Fibroblast of skin of scalp (primary cell): ENCODE data around the gene MICAL3.

Experiments used
- DNase-seq: peaks from one replicate; pipeline ENCODE4 v3.0.0-alpha.2; 2013

Gene MICAL3

GRCh38 chr22:17910561-17911311, 113.6 kb downstream of the MICAL3 start:
- peak; percentile 89 for DNase-seq

DNA sequence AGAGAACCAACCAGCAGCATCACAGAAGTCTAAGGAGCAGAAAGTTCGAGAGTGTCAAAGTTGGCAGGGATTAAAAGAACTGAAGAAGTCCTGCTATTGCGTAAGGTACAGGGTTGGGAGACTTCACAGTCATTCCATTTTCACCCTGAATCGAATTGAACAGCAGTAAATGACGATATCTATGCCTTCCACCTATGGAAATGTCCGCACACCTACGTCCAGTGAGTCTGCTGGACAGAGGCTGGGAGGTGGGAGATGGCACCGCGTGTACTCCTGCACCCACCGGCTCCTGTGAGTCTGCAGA, 116.7 kb downstream of the MICAL3 start:
- DNase-seq, result no peak

- DNase-seq, result no peak
These were observed 117.2 kb downstream of the MICAL3 start for GRCh38 chr22:17906978-17907747.

DNA sequence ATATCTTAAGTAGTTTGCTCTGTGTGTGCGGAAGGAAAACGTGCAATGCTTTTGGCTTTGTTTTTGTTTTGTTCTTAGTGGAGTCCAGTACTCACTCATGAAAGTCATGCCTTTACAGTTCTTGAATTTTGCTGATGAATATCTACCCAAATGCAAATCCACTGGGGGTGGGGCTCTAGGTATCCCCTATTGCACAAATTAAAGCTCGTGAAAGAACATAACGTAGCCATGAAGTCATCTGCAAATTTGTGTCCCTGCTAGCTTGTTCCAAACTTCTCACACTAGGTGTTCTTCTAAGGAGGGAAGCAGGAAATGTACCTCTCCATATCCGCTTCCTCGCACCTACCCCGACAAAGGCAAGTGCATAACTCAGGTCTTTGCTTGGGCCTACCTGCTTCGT, 118.9 kb downstream of the MICAL3 start:
- no peak for DNase-seq

DNA sequence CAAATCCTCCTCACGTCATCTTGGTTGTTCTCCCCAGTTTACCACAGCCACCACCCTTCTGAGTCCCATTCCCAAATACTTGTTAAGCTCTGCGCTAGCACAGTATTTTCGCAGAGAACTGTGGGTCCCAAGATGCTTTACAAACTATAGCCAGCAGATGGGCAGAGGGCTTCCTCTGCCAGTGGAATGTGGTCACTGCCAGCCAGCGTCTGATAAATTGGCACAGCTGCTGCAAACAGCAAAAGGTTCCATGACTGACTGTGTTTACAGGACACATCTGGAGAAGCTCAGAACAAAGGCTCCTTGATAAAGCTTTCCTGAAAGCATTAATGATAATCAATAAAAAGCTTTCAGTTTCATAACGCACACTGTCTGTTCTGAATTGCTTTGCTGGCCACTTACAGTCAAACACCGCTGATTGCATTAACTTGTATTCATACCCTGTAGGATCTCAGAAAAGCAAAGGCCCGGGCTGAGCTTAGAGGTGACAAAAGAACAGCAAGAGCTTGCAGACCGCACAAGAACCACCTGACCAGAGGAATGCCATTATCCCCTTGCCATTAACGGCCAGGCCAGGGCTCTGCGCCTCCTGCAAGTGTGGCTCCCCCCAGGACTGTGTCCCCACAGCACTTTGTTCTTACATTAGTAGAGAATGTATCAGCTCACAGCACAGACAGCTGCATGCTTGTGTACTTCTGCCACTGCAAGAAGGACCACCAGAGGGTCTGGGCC, 120.6 kb downstream of the MICAL3 start:
- no peak for DNase-seq

DNA sequence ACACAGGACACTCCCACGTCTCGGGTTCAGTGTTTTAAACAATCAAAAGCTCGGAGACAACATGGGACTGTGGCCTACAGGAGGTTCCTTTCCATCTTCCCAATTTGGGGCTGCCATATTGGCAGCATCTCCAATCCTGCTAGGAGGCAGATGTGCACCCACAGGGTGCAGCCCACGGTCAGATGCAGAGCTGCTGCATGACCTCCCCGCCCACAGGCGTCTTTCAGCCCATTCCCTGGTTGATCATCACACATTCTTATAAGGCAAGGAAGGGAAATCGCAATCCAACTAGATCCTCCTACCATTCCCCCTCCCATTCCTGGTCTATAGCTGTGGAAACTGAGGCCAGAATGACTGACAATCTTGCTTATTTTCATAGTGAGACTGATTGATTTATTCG, 121.4 kb downstream of the MICAL3 start:
- no peak for DNase-seq

DNA sequence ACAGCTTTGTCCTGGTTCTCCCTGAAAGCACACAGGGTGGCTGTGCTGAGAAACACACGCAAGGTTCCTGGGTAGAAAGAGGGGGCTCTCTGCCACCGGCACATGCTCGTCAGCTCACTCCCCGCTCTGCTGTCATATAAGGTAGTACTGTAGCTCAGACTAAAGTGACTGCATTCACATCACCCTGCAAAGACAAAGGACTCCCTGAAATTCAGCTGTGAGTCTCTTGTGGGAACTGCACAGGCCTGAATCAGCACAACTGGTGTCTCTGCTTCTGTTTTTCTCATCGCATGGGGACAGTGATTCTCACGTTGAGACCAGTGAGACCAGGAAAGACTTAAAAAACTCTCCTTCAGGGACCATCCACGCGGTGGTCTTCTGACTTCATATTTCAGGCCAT, 126.0 kb downstream of the MICAL3 start:
- no peak for DNase-seq

DNA sequence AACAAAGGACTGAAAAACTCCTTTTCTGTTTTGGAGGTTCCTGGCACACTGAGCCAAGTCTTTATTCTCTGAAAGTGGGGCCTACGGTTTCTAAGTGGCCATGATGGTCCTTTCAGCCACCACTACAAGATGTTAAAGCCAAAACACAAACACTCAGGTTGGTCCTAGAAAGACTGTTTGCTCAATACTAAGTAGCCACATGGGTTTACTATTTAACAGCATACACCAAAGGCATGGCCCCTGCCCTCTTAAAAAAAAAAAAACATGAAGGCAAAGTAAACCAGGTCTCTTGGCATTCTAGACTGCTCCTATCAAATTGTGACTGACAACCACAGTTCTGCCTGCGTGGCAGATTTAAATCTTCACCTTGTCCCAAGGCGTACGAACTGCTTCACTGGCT, 126.5 kb downstream of the MICAL3 start:
- no peak for DNase-seq

DNA sequence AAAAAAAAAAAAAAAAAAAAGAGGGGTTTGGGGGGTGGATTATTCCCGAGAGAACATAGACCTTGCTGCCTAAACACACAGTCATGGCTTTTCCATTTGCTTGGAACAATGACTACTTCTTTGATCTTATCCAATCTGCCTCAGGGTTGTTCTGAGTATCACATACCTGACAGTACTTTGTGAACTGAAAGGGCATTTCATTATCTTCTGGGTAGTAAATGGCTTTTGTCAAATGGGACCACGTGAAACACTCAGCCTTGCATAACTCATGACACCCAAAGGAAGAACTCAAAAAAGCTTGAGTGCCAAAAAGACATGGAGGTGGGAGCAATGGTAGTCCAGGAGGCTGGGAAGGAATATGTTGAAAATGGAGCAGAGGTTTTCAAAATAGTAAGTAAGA, 126.9 kb downstream of the MICAL3 start:
- no peak for DNase-seq

DNA sequence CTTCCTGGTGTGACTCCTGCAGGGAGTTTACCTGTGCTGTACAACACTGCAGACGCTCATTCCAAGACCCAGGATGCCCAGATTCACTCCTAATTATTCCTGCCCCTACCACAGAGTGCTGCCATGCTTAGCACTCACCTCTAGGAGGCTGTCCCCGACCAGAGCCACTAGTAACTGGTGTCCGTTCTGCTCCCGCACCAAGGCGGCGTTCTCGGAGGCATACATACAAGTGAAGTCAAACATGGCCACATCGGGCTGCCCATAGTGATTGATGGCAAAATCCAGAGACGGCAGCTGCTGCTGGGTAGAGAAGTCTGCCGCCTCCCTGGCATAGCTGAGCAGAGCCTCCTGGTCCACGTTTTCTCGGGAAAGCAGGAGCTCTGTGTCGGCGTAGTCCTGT, 127.8 kb downstream of the MICAL3 start:
- peak; percentile 23 for DNase-seq

DNA sequence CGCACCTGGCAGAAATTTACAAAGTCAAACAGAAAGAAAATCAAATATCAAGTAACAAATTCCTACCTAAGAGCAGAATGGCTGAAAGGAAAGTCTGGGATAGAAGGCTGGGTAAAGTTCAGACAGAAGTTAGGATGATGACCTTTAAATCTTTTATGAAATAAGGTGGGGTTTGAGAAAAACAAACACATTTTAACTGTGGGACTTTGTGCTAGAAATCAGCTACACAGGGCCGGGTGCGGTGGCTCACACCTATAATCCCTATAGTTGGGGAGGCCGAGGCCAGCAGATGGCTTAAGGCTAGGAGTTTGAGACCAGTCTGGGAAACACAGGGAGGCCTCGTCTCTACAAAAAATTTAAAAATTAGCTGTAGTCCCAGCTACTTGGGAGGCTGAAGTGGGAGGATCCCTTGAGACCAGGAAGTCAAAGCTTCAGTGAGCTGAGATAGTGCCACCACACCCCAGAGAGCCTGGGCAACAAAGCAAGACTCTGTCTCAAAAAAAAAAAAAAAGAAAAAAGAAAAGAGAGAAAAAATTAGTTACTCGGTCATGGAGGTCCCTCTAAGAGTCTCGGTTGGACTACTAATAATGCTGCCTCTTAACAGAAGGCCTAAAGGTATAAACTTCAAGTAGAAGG, 130.3 kb downstream of the MICAL3 start:
- no peak for DNase-seq

- no peak for DNase-seq
These were observed 132.0 kb downstream of the MICAL3 start for GRCh38 chr22:17892376-17892775.

DNA sequence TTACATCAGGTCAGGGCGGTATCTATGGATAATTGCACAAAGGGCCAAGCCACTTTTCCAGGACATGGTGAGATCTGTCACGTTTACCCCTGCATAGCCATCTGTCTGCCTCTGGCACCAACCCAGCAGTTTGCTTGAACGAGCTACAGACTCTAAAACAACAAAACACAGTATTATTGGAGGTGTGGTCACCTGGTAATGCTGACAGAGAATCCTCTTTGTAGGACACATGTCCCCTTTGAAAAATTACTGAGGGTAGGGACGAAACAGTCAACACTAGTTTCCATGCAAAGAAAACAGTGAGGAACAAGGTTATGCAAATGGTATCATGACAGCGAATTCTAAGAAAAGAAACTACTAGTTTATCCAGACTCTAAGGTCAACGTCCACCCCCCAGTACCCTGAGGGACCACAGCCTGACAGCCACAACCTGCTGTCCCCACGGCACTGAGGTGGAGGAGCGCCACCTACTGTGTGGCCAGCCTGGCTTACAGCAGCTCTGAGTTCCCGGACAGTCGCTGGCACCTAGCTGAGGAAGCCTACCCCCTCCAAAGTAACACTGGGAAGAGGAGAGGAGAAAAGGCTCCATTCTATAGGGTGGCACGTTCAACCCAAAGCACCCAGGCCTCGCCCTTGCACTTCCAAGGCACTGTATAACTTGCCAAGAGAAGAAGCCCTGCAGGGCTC, 132.7 kb downstream of the MICAL3 start:
- no peak for DNase-seq

GRCh38 chr22:17890892-17891291, 133.5 kb downstream of the MICAL3 start:
- no peak for DNase-seq

GRCh38 chr22:17890245-17890671, 134.1 kb downstream of the MICAL3 start:
- DNase-seq, result no peak

GRCh38 chr22:17888855-17889254, 135.5 kb downstream of the MICAL3 start:
- peak; percentile 31 for DNase-seq

DNA sequence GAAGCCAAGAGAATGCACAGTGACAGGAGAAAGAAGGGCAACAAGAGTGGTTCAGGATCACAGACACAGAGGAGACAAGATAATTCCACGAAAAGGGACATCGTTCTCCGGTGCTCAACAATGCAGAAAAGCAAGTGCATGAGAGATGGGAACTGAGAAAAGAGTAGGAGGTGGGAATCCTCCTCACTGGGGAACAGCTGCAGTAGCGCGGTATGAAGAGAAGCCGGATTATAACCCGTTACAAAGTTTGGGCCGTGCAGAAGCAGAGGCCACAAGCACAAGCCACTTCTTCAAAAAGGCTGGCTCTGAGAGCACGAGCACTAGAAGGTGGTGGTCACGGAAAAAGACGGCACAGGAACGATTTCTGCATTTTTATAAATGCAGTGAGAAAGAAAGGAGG, 135.9 kb downstream of the MICAL3 start:
- DNase-seq, result no peak

DNA sequence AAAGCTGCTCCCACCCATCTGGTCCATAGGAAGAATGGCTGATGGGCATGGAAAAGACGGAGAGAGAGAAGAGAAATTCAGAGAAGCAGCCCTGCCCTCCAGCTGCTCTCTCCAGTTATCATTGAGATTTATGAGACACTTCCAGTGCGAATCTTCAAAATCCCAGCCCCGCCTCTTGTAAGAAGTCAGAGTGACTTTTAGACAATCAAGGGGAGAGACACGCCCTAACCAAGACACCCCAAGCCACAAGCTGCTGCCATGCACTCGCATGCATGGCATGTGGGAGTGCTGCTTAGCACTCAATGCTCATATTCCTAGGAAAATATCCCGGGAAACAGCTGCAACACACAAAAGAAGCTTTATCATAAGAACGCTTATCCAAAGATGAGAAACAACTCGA, 139.5 kb downstream of the MICAL3 start:
- DNase-seq, result no peak

DNA sequence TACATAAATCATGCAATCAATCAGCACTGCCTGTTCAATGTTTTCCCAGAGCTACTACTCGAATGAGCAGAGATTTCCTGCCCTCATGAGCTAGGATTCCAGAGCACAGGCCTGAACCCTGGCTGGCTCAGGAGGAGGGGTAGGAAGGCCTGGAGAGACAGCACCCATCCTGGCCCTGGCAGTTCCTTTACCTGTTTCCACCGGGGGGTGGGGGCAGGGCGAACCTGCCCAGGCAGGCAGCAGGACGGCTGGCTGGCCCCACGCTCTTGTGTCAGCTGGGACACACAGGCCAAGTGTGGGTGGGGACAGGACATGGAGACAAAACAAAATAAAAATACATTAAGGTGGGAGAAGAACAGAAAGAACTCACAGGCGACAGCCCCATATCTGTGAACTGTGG, 140.3 kb downstream of the MICAL3 start:
- no peak for DNase-seq

DNA sequence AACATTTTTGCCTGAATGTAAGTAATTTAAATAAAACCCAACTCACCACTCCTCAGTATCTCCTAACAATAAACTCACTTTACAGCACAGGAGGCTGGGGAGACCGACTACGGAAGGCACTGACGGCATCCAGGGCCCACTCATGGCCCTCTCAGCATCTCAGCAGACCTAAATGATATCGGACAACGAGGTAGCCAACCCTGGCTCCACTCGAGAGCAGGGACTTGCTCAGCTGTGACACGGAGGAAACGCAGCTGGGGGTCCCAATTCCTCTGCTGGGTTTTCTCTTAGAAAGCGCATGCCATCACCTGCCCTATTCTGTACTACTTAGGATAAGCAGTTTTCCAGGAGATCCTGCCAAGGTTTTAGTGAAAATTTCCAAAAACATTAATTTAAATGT, 141.0 kb downstream of the MICAL3 start:
- DNase-seq, result no peak

DNA sequence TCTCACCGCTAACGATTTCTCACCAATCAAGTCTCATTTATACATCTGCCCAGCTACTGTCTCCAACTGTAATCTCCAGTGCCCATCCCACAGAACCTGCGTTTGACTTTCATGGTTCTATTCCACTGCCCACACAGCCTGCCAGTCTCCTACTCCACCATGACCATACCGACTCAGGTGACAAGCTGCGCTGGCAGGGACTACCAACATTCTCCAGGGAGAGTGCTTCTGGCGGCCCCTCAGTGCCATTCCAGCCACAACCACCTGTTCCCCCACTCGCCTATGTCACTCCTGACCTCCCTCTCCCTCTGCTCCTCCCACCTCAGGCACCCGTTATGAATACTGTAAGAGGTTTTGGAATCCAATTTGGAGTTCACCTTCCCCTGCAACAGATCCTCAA, 141.6 kb downstream of the MICAL3 start:
- DNase-seq, result no peak

- no peak for DNase-seq
These were observed 142.2 kb downstream of the MICAL3 start for GRCh38 chr22:17882162-17882561.

GRCh38 chr22:17881366-17881765, 143.0 kb downstream of the MICAL3 start:
- DNase-seq, result no peak
